ENCODE data around the gene CHRM1. TPM values are rescaled to one million over a fixed set of nuclear protein-coding genes. Genes with fewer than 3 reads are reported as not detected.

The CHRM1 gene
- total RNA-seq, 1 experiment from 2014 or later: 0.10 TPM

- intact Hi-C loops (cut with micrococcal nuclease): no loop called here
Measured at GRCh38 chr11:62962391-62962790, 41.2 kb upstream of the CHRM1 start.

More at GRCh38 chr11:62962391-62962790, 41.2 kb upstream of the CHRM1 start:
- no peak for ATAC-seq
- H3K27ac ChIP-seq (ENCODE audit: low read depth, low read length): no peak overlapping the region
- no peaks in the 10 kb centered on the region for H3K9me2 ChIP-seq (ENCODE audit: insufficient read depth)
- BruUV-seq (replicated peaks): no TSS peak
- ChIA-PET POLR2A (no interaction called here), CTCF (interaction anchor here (0.9 to 1.7 kb wide), 2 partner anchors 11 to 13 kb away, joined by 3 to 5 read pairs; no protein-coding TSS in a partner anchor), RAD21 (ENCODE audit: low non-redundant PET in 1 of 2, low total read pairs in 2 of 2, uncharacterized antibody in 2 of 2, unreplicated experiment in 2 of 2) (no interaction called here)
- H3K4me3 ChIP-seq (replicated peaks in 1 of 2; ENCODE audit: low read depth in 1 of 2, low read length in 2 of 2): no peak overlapping the region
- no peak for TF ChIP-seq REST (IDR thresholded peaks at IDR 0.05; ENCODE audit: low read depth)
- no peak for TF ChIP-seq ZBTB33 (IDR thresholded peaks at IDR 0.05; ENCODE audit: extremely low read depth, insufficient replicate concordance, low read length)
- no peak for TF ChIP-seq SP1 (IDR thresholded peaks at IDR 0.05; ENCODE audit: low read depth)
- TF ChIP-seq SIN3A (IDR thresholded peaks at IDR 0.05; ENCODE audit: low read depth): no peak
- no peak for TF ChIP-seq CEBPB (IDR thresholded peaks at IDR 0.05; ENCODE audit: low read depth)
- TF ChIP-seq MAX (IDR thresholded peaks at IDR 0.05): no peak
- TF ChIP-seq EZH2phosphoT487 (IDR thresholded peaks at IDR 0.05; ENCODE audit: borderline replicate concordance): no peak
- no peak for TF ChIP-seq FOSL1 (IDR thresholded peaks at IDR 0.05; ENCODE audit: low read depth)
- no peak for TF ChIP-seq EGR1 (IDR thresholded peaks at IDR 0.05; ENCODE audit: low read depth)
- TF ChIP-seq RAD21 (IDR thresholded peaks at IDR 0.05; ENCODE audit: low read depth): no peak
- no peak for TF ChIP-seq EZH2 (IDR thresholded peaks at IDR 0.05)
- H4K20me1 ChIP-seq (ENCODE audit: insufficient read depth): no peaks in the 10 kb centered on the region
- no peak for DNase-seq (ENCODE audit: low read depth, low spot score)
- no peaks in the 10 kb centered on the region for H3K79me2 ChIP-seq (ENCODE audit: insufficient read depth, low read length)
- no peaks in the 10 kb centered on the region for H3K9me3 ChIP-seq (ENCODE audit: control insufficient read depth in 1 of 2, insufficient read depth in 1 of 2, low read depth in 1 of 2, low read length in 2 of 2)
- H2AFZ ChIP-seq (ENCODE audit: low read depth, low read length, poor library complexity, severe bottlenecking): no peak overlapping the region
- H3K9ac ChIP-seq (ENCODE audit: low read length): no peak overlapping the region
- H3K27me3 ChIP-seq (ENCODE audit: insufficient read depth, low read length): no peaks in the 10 kb centered on the region
- no peak overlapping the region for H3K4me2 ChIP-seq (ENCODE audit: low read length)
- no peaks in the 10 kb centered on the region for H3K36me3 ChIP-seq (ENCODE audit: control insufficient read depth in 1 of 2, insufficient read depth in 2 of 2, low read length in 2 of 2)
- no peaks in the 10 kb centered on the region for H3K4me1 ChIP-seq (ENCODE audit: control insufficient read depth in 1 of 2, insufficient read depth in 2 of 2, low read length in 2 of 2)
